ENCODE measurements around the gene SYT8.

DNA sequence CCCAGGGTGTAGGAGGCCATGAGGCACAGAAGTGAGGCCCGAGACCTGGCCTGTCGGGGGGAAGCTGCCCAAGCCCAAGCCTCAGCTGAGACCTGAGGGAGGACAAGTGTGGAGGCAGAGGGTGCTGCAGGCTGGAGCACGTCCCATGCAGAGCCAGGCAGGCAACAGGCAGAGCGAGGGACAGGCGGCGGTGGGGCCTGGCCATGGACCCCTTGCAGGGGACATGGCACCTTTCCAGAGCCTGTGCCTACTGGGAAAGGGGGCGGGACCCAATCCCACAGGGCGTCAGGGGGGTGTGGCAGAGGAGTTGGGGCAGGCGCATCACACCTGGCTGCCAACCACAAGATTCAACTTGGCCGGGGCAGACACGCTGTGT, 8.3 kb downstream of the SYT8 start:
- TF ChIP-seq EZH2phosphoT487 (IDR thresholded peaks at IDR 0.05; ENCODE audit: borderline replicate concordance) (no peak), EZH2 (IDR thresholded peaks at IDR 0.05) (no peak), ZFX (IDR thresholded peaks at IDR 0.05) (no peak), ZNF274 (IDR thresholded peaks at IDR 0.05; ENCODE audit: low read depth, low read length) (no peak), CBX3 (IDR thresholded peaks at IDR 0.05; ENCODE audit: low read depth) (no peak), POLR2A (IDR thresholded peaks at IDR 0.05; ENCODE audit: borderline replicate concordance, extremely low read depth, insufficient read depth, insufficient read length) (no peak), JUND (IDR thresholded peaks at IDR 0.05) (no peak), YY1 (IDR thresholded peaks at IDR 0.05; ENCODE audit: extremely low read depth, insufficient replicate concordance, low read depth, low read length) (no peak), SIN3A (IDR thresholded peaks at IDR 0.05; ENCODE audit: low read depth) (no peak), CEBPB (IDR thresholded peaks at IDR 0.05; ENCODE audit: low read depth) (no peak), RAD21 (IDR thresholded peaks at IDR 0.05; ENCODE audit: low read depth) (no peak)
- TF ChIP-seq, protein P1, sequence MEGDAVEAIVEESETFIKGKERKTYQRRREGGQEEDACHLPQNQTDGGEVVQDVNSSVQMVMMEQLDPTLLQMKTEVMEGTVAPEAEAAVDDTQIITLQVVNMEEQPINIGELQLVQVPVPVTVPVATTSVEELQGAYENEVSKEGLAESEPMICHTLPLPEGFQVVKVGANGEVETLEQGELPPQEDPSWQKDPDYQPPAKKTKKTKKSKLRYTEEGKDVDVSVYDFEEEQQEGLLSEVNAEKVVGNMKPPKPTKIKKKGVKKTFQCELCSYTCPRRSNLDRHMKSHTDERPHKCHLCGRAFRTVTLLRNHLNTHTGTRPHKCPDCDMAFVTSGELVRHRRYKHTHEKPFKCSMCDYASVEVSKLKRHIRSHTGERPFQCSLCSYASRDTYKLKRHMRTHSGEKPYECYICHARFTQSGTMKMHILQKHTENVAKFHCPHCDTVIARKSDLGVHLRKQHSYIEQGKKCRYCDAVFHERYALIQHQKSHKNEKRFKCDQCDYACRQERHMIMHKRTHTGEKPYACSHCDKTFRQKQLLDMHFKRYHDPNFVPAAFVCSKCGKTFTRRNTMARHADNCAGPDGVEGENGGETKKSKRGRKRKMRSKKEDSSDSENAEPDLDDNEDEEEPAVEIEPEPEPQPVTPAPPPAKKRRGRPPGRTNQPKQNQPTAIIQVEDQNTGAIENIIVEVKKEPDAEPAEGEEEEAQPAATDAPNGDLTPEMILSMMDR (IDR thresholded peaks at IDR 0.05 in 2 of 3, conservative IDR thresholded peaks at IDR 0.05 in 1 of 3; ENCODE audit: borderline replicate concordance in 1 of 3, insufficient read depth in 1 of 3, low read depth in 2 of 3, low read length in 2 of 3): no peak
- TF ChIP-seq, protein P2, sequence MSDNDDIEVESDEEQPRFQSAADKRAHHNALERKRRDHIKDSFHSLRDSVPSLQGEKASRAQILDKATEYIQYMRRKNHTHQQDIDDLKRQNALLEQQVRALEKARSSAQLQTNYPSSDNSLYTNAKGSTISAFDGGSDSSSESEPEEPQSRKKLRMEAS (IDR thresholded peaks at IDR 0.05): no peak
